Cardiac septum (tissue), 1 donor: ENCODE results near the gene SEC16A. TPM values are rescaled to one million over a fixed set of nuclear protein-coding genes. Genes with fewer than 3 reads are reported as not detected.

Experiments
- DNase-seq: peaks from one replicate; pipeline ENCODE4 v3.0.0-alpha.2; 2020; ENCODE audit warnings: low spot score
- intact Hi-C: fragments of 100-400 bp; cut with DNase I; formaldehyde crosslinking; loops from one replicate; pipeline ENCODE4 v1.14.0; 2022
- total RNA-seq: library from RNA; stranded (reverse); fragmentation: NEBNext Ultra II Directional; extraction: Animal tissue kit (Norgen Biotek cat#: 25700); gene quantifications from one replicate; pipeline ENCODE4 v1.2.1, GENCODE V29; 2021
- donor health status: DM: no; HTN: no; CAD: no.

Gene SEC16A
- total RNA-seq, 1 donor from 2014 or later = 33.7 TPM

DNA sequence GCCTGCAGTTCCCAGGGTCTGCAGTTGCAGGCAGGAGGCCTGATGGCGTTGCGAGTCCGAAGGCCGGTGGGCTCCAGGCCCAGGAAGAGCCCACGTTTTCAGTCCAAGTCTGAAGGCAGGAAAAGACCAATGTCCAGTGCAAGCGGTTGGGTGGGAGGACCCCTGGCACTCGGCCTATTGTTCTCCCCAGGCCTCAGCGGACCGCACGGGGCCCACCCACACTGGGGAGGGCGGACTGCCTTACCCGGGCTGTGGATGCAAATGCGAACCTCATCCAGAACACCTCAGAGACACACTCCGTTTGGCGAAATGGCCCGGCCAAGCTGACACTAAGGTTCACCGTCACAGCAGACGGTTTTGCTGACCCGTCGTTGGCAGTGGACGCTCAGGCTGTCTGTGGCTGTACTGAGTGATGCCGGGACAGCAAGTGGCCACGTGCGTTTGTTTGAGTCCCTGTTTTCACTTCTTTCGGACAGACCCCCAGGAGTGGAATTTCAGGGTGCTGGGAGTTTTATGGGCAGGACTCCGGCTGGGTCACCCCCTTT is 10.2 kb upstream of the SEC16A start:
- intact Hi-C loops = loop anchor here (5.0 kb wide), 1 partner anchor 44 kb away; no protein-coding TSS in a partner anchor
- DNase-seq = no peak

DNA sequence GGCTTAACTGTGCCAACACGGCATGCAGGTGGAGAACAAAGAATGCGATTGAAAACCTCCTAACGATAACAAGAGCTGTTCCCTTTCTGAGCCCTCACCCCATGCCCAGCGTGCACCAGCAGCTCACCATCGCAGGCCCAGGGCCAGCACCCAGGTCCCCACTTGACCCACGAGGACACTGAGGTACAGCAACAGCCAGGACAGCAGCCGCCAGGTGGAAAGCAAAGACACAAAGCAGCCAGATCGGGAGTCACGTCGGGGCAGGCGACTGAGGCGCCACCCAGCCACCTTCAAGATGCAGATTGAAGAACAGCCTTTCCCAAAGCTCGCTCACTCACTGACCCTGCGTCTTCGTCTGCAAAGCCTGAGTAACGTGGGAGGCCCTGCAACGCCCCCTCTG is 6.9 kb upstream of the SEC16A start:
- intact Hi-C loops = loop anchor here (5.0 kb wide), 2 partner anchors 48 to 58 kb away; partner anchors contain the start of gene NOTCH1
- no peak for DNase-seq

DNA sequence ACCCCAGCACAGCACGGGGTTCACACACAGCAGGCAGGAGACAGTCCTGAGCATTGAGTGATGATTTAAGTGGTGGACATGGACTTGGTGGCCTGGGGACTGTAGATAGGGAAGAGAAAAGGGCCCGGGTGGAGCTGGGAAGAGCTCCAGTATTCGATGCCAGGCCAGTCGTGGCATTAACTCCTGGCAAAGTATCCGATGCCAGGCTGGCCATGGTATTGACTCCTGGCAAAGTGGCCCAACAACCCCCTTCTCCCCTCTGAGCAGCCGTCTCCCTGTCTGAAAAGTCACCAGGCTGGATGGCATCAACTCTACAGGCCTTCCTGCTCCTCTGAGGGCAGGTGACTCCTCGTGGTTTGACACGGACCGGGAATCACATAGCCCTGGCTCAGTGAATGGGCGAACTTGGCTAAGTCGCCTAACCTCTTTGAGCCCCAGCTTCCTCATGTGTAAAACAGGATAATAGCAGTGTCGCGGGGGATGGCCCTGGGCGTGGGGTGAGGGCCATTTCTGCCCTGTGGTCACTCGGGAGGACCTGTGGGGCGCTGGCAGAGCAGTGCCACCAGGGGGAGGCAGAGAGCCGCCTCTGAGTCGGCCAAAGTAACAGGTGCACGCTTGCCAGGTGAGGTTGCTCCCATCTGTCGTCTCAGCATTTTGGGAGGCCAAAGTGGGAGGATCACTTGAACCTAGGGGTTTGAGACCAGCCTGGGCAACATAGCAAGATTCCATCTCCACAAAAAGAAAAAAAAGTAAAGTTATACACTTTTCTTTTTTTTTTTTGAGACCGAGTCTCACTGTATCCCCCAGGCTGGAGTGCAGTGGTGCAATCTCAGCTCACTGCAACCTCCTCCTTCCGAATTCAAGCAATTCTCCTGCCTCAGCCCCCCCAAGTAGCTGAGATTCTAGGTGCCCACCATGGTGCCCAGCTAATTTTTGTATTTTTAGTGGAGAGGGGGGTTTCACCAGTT is 5.7 kb upstream of the SEC16A start:
- intact Hi-C loops = loop anchor here (1.0 to 5.0 kb wide), 2 partner anchors 59 to 143 kb away; partner anchors contain the start of gene NOTCH1
- DNase-seq = peak; percentile 90

DNA sequence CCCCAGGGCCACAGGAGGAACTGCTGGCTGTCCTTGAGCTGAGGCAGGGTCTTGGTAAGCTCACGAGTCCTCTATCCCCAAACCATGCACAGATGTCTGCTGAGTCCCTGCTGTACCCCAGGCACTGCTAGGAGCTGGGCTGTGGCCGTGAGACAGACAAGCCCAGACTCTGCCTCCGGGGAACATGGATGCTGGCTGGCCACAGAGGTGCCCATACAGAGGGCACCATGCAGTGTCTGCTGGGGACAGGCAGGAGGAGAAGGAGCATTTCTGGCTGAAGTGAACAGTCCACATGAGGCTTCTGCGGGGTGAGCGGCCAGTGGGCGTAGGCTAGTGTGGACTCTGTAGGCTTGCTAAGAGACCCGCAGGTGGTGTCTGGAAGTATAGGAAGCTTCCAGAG is 4.8 kb upstream of the SEC16A start:
- no peak for DNase-seq
- intact Hi-C loops = loop anchor here (1.0 to 5.0 kb wide), 2 partner anchors 60 to 144 kb away; partner anchors contain the start of gene NOTCH1

DNA sequence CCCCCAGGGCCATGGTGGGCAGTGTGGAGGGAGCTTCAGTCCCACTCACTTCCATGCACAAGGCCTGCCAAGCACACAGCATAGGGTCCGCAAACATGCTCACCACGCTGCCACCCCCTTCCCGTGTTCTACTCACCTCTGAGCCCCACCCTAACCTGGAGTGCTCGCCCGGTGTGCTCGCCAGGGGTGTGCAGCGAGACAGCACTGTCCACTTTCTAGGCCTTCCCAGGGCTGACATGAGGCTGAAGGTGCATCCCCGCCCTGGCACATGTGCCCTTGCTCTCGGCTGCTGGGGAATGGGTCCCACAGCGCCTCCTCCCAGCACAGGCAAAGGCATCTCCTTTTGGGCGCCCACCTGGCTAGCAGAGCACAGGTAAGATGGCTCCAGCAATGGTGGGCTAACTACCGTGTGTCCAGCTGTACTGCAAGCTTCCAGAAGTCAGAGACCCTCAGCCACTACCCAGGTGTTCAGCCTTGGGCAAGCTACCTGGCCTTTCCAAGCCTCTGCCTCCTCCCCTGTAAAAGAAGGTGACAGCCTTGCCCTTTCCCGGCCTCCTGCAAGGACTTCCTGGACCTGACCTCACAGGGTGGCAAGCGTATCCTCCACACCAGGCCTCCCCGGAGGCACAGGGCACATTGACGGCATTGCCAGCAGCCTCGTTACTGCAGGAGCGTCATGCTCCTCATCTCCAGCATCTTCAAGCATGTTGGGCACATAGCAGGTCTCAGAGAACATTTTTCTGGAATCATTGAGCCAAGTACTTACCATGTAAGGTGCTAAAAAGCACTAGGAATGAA is 4.2 kb upstream of the SEC16A start:
- intact Hi-C loops = loop anchor here (5.0 kb wide), 1 partner anchor 60 kb away; the partner anchor contains the start of gene NOTCH1

DNA sequence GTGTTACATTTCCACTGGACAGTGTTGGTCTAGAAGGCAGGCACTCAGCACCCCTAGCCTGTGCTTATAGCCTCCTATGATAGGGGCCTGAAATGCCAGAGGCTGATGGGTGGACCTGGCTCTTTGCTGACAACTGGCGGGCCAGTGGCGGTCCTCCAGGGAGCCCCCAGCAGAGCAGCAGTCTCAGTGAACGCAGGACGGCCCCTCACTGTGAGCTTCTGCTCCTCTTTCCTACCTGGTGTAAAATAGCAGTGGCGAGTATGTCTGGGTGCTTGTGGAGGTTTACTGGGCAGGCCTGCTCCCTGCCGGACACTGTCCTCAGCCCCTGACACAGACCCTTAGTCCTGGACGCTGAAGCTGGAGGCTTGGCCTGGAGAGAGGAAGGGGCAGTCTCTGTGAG is 3.3 kb upstream of the SEC16A start:
- DNase-seq = no peak
- intact Hi-C loops = loop anchor here (5.0 kb wide), 1 partner anchor 61 kb away; the partner anchor contains the start of gene NOTCH1

More for the DNA sequence above, 4.2 kb upstream of the SEC16A start:
- DNase-seq = no peak

DNA sequence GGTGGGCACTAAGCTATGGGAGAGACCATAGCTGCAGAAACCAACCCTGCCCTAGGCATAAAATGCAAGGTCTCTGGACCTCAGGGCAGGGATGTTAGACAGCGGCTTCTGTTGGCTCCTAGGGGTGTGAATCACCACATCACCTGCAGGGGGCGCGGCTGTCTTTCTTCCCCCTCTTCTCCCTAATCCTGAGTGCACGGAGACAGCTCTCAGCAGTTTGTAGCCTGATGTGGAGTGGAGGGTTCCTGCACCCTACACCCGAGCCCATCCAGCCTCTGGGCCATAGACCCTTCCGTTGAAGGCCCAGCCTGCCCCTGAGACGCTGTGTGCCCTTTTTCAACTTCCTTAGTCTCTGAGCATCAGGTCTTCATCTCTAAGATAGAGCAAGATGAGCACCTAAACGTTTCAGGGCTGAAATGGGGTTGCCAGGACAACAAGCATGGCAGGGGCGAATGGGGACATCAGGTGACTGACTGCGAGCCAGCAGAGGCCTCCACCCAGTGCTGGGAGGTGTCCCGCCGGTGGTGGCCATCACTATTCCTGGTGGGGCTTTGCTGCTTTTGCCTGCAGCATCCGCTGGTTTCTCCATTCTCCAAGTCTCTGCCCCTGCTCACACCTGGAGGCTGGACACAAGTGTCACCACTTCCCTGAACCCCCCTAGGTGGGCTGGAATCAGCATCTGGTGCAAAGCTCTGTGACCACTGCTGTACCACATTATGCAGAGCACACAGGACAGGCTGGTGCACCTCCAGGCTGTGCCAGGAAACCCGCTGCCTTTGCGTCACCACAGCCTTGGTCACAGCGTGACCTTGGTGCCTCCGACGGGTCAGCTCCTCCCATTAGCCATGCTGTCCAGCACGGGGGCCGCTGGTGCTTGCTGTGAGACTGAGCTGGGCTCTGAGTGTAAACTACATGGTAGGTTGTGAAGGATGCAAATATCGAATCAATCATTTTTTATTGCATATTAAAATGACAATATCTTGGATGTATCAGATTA is 2.5 kb upstream of the SEC16A start:
- DNase-seq = peak; percentile 93
- intact Hi-C loops = loop anchor here (5.0 kb wide), 1 partner anchor 62 kb away; the partner anchor contains the start of gene NOTCH1

DNA sequence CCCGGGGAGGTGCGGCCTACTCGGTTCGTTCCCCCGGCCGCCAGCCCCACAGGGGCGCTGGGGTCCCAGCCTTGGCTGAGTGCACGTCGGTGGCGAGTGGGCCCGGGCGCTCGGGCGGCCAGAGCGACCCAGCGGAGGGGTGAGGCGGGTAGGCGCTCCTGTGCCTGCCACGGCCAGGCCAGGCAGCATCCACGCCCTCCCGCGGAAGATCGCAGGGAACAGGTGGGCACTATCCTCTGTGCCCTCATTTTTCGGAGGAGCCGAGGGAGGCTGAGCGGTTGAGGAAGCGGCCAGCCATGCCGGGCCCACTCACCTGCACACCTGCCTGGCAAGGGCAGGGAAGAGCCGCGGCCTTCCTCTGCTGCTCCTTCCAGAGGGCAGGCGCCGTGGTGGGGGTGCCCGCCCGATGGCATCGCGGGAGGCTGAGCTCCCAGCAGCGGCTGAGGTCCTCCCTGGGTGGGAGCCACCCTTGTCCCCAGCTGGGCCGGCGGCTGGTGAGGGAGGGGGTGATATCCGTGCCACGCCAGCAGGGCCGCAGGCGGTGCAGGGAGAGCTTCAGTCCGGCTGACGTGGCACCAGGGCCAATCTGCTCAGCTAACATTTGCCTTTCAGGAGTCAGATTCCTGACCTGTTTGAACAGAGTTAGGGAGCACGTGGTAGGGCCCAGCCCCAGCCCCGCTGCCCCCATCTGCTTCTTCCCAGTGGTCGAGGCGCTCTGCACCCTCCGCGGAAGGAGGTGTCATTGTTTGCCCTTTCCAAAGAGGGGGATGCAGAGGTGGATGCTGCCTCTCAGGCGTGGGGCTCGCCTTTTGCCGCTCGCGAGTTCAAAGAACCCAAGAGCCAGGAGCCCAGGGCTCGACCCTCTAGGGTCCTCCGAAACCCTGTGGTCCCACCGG is 1.6 kb upstream of the SEC16A start:
- DNase-seq = no peak
- intact Hi-C loops = loop anchor here (5.0 kb wide), 1 partner anchor 63 kb away; the partner anchor contains the start of gene NOTCH1

DNA sequence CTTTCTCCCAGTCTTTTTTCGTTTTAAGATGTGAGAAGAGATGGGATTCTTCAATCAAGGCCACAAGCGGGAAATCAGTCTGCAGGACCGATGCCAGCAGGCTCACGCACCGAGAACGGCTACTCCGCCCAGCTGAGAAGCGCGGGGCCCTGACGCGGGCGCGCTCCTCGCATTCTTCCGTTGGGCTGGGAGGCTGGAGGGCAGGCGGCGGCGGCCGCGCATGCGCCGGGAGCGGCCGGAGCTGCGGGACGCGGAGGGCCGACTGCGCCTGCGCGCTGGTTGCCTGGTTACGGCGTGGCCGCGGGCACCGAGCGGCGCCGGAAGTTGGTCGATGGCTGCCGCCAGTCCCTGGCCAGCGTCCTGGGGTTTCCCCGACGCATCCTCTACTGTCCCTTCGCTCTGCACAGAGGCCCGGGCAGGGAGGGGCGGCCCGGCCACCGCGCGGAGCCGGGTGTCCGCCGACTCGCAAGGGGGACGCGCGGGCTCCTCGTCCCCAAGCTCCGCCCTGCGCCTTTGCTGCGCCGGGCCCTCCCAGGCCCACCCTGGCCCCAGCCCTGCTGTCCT is 831 bp upstream of the SEC16A start:
- intact Hi-C loops = no loop called here

DNA sequence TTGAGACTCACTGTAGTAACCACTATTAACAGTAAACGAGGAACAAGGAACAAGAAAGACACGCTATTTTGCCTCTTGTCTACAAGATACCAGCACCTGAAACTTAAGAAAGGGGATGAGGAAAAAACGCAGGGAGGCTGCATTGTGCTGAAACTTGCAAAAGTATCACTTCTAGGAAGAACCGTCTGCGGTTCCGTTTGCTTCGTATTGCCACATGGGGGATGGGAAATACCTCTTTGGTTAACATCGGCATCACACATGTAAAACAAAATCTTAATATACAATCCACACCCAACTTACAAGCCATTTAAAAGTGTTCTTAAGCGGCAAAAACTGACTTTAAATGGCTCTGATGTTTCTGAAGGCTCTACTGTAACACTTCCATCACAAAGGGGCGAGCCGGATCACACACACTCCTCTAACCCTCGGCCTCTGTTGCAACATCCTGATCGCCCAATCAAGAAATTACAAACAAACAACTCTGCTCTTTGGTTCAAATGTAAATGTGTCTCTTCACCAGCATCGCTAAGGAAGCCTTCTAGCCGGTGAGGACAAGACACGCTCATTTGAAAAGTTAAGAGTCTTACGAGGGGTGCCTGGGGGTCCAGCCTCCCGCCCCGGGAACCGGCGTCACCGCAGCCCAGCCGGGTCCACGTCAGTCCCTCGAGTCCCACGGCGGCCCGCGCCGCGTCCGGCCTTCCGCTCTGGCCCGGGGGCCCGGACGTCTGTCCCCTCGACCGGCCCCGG is 621 bp downstream of the SEC16A start:
- DNase-seq = no peak
- intact Hi-C loops = no loop called here

More for the DNA sequence above, 831 bp upstream of the SEC16A start:
- DNase-seq = peak; percentile 96

DNA sequence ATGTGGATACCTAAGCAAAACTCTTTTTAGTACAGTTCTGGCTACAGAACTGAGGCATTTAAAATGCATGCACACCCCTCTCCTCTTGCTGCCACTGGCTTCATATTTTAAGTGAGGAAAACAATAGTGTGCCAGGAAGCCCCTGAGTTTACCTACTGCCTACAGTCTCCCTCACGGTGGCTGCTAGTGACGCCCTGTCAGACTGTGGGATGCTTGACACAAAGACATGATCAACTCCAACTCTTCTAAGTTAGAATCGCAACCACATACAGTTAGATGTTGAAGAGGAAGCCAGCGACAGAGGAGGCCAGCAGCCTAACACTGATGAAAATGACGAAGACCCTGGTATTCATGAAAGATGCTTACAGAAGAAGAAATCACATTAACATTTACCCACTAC is 1.3 kb downstream of the SEC16A start:
- no peak for DNase-seq
- intact Hi-C loops = no loop called here

DNA sequence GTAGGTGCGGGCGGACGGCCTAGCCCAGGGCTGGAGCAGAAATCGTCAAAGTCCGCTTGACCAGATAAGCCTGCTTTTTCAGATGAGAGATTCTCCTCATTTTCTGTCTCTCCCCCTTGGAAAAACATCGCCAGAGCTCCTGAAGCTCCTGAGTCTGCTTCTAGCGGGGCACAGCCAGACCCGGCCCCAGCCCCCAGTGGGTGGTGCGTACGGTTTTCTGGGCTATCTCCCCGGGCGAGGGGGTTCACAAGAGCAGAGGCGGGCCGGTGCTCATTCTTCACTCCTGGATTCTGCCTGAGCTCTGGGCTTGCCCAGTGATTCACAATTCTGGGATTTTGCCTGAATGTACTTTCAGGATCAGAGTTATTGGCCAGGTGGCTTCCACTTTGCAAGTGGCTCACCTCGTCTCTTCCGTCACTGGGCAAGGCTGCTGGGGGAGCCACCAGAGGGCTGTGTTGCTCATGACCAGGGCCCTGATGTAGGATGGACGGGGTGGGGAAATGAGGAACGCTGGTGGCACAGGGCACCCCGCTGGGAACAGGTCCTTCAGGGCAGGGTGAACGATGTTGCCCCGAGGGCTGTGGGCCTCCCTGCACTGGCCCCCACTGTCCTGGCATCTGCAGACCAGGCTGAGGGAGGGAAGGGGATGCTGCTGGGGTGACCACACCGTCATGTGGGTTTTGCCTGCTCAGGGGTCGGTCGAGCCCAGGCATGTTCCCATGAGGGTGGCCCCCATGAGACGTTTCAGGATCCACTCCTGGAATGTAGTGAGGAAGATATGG is 6.3 kb downstream of the SEC16A start:
- intact Hi-C loops = no loop called here
- DNase-seq = no peak

DNA sequence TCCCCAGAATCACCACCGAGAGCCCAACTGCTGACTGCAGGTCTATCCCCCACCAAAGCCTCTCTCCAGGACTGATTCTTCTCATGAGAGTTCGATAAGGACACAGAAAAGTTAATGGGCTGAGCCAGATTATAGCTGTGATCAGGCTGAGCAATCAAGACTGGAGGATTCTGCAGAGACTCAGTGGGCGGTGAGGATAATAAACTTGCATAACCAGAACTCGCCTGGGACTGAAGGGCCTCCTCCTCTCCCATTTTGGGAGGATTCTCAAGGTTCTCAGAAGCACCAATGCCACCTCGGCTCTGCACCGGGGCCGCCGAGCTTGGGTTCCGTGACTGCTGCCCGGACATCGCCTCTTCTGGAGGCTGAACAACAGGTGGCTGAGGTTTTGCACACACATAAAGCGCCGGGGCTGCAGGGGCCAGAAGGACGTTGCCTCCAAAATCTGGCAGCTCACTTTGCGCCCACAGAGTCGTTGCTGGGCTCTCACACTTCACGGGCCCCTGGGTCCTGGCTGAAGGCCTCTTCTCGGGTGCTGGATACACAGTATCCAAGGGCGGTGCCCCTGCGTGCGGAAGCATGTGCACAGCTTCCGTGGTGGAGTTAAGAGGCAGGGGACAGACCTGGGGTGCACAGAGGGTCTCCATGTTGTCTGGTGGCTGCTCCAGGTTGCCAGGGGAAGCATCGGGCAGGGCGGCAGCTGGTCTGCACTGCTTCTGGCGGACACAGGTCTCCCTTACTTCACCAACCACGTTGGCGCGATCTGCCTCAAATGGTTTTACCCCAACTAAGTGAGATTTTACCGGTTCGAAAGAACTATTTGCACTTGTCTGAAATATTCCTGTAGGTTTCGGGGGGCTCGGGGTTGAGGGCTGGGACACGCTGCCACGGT is 7.6 kb downstream of the SEC16A start:
- intact Hi-C loops = no loop called here
- no peak for DNase-seq

DNA sequence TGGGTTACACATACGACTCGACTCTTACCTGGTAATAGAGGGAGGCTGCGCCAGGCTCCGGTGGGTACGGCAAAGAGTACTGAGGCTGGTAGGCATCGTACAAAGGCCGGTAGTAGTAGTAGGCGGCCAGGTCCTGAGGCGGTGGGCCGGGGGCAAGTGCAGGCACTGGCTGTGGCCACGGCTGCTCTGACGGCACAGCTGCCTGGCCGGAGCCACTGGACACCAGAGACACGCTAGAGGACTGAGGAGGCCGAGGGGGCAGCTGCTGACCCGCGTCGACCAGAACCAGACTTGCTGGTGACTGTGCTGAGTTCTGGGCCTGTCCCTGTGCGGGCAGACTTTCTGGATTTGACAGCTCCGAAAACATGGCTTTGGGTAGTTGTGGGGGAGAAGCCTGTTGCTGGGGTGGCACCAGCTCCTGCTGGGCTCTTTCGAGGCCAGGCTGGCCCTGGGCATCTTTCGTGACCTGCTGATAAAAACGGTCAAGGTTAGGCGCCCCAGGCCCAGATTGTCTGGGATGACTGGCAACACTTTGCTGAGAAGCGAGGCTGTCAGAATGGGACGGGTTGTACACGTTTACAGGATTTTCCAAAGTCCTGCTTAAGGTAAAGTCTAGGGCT is 8.7 kb downstream of the SEC16A start:
- intact Hi-C loops = no loop called here

More for the DNA sequence above, 8.7 kb downstream of the SEC16A start:
- no peak for DNase-seq
